Lower leg skin (tissue), 3 donors: ENCODE data around the gene PLPPR2.

ENCODE experiments used
- POLR2A ChIP-seq, 2 donors: fragments of 450-650 bp; IDR thresholded peaks; one replicate each; pipeline ENCODE4 v1.6.1; 2016 to 2017; ENCODE audit warnings: antibody characterized with exemption in 2 of 2, mild to moderate bottlenecking in 1 of 2, moderate library complexity in 1 of 2
- TF ChIP-seq, protein P1 (sequence below), 3 donors: fragments of 450-650 bp; IDR thresholded peaks; one replicate each; pipeline ENCODE4 v1.5.1; 2016; ENCODE audit warnings: antibody characterized with exemption in 3 of 3, mild to moderate bottlenecking in 3 of 3, moderate library complexity in 2 of 3

DNA sequence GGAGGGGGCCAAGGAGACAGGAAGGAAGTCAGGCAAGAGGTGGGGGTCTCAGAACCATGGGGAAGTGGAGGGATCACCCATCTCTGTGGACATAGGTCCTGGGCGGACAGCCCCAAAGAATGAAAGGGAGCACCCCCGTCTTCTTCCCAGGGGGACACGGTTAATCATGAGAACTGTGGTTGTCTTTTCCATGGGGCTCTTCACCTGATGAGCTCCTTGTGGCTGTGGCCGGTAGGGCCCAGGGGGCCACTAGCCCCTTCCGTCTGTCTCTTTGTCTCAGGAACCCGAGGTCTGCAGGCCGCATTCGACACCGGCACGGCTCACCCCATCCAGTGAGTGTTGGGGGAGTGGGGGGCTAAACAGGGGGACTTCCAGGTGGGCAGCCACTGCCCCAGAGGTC lies 8.6 kb downstream of the PLPPR2 start:
- no peak for TF ChIP-seq POLR2A (IDR thresholded peaks at IDR 0.05)
- TF ChIP-seq, protein P1, sequence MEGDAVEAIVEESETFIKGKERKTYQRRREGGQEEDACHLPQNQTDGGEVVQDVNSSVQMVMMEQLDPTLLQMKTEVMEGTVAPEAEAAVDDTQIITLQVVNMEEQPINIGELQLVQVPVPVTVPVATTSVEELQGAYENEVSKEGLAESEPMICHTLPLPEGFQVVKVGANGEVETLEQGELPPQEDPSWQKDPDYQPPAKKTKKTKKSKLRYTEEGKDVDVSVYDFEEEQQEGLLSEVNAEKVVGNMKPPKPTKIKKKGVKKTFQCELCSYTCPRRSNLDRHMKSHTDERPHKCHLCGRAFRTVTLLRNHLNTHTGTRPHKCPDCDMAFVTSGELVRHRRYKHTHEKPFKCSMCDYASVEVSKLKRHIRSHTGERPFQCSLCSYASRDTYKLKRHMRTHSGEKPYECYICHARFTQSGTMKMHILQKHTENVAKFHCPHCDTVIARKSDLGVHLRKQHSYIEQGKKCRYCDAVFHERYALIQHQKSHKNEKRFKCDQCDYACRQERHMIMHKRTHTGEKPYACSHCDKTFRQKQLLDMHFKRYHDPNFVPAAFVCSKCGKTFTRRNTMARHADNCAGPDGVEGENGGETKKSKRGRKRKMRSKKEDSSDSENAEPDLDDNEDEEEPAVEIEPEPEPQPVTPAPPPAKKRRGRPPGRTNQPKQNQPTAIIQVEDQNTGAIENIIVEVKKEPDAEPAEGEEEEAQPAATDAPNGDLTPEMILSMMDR (IDR thresholded peaks at IDR 0.05): no peak
